B cell (primary cell): ENCODE results near the gene OLIG2.

Source experiments
- EZH2 ChIP-seq: IDR thresholded peaks from 2 replicates; pipeline ENCODE4 v1.6.1; 2012; ENCODE audit warnings: borderline replicate concordance, low read depth, mild to moderate bottlenecking, moderate library complexity, low read length; ENCODE audit not compliant: insufficient read depth, poor library complexity, severe bottlenecking
- TF ChIP-seq, protein P1 (sequence below): fragments of 200-600 bp; IDR thresholded peaks from one replicate; pipeline ENCODE4 v1.8.0; 2022; ENCODE audit warnings: antibody characterized with exemption, mild to moderate bottlenecking

GRCh38 chr21:33036430-33037162 lies 10.9 kb downstream of the OLIG2 start:
- TF ChIP-seq, protein P1, sequence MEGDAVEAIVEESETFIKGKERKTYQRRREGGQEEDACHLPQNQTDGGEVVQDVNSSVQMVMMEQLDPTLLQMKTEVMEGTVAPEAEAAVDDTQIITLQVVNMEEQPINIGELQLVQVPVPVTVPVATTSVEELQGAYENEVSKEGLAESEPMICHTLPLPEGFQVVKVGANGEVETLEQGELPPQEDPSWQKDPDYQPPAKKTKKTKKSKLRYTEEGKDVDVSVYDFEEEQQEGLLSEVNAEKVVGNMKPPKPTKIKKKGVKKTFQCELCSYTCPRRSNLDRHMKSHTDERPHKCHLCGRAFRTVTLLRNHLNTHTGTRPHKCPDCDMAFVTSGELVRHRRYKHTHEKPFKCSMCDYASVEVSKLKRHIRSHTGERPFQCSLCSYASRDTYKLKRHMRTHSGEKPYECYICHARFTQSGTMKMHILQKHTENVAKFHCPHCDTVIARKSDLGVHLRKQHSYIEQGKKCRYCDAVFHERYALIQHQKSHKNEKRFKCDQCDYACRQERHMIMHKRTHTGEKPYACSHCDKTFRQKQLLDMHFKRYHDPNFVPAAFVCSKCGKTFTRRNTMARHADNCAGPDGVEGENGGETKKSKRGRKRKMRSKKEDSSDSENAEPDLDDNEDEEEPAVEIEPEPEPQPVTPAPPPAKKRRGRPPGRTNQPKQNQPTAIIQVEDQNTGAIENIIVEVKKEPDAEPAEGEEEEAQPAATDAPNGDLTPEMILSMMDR, result no peak
- TF ChIP-seq EZH2, result no peak
